ENCODE results near the gene MRPL41. TPM values are rescaled to one million over a fixed set of nuclear protein-coding genes. Genes with fewer than 3 reads are reported as not detected.
A peak's percentile ranks its signal among the peaks of the same experiment; 100 is the strongest.

The MRPL41 gene
- total RNA-seq, 4 donors from 2014 or later, result 44.1 to 70.0 (median 55.3) TPM

- no peaks in the 10 kb centered on the region for H3K9me3 ChIP-seq
- 82% methylated on average over 13 of the region's 14 CpGs for WGBS
- DNase-seq (ENCODE audit: low spot score in 2 of 2), result no peak
- H3K4me1 ChIP-seq, result peaks cover 11% of the 10 kb centered on the region
- no peak overlapping the region for H3K4me3 ChIP-seq
- no peak for TF ChIP-seq POLR2A (IDR thresholded peaks at IDR 0.05)
- TF ChIP-seq EP300 (IDR thresholded peaks at IDR 0.05), result no peak
- no peak for TF ChIP-seq POLR2AphosphoS5 (IDR thresholded peaks at IDR 0.05)
- TF ChIP-seq, protein P1, sequence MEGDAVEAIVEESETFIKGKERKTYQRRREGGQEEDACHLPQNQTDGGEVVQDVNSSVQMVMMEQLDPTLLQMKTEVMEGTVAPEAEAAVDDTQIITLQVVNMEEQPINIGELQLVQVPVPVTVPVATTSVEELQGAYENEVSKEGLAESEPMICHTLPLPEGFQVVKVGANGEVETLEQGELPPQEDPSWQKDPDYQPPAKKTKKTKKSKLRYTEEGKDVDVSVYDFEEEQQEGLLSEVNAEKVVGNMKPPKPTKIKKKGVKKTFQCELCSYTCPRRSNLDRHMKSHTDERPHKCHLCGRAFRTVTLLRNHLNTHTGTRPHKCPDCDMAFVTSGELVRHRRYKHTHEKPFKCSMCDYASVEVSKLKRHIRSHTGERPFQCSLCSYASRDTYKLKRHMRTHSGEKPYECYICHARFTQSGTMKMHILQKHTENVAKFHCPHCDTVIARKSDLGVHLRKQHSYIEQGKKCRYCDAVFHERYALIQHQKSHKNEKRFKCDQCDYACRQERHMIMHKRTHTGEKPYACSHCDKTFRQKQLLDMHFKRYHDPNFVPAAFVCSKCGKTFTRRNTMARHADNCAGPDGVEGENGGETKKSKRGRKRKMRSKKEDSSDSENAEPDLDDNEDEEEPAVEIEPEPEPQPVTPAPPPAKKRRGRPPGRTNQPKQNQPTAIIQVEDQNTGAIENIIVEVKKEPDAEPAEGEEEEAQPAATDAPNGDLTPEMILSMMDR (IDR thresholded peaks at IDR 0.05), result no peak
- peaks cover 67% of the 10 kb centered on the region for H3K36me3 ChIP-seq
- H3K27me3 ChIP-seq, result no peaks in the 10 kb centered on the region
- no peak overlapping the region for H3K27ac ChIP-seq
These were observed 31.7 kb downstream of the MRPL41 start for GRCh38 chr9:137583347-137583746.

GRCh38 chr9:137583957-137584356 is 32.3 kb downstream of the MRPL41 start:
- Histone ChIP-seq H3K36me3 (peaks cover 69% of the 10 kb centered on the region), H3K27me3 (no peaks in the 10 kb centered on the region), H3K4me3 (no peak overlapping the region), H3K4me1 (peaks cover 17% of the 10 kb centered on the region), H3K27ac (no peak overlapping the region), H3K9me3 (no peaks in the 10 kb centered on the region)
- no CpG with 5 or more reads among the region's 8 CpGs for WGBS
- TF ChIP-seq POLR2A (IDR thresholded peaks at IDR 0.05), result no peak
- no peak for TF ChIP-seq POLR2AphosphoS5 (IDR thresholded peaks at IDR 0.05)
- TF ChIP-seq EP300 (IDR thresholded peaks at IDR 0.05), result no peak
- TF ChIP-seq, protein P1 (IDR thresholded peaks at IDR 0.05), result no peak
- DNase-seq (ENCODE audit: low spot score in 2 of 2), result no peak

DNA sequence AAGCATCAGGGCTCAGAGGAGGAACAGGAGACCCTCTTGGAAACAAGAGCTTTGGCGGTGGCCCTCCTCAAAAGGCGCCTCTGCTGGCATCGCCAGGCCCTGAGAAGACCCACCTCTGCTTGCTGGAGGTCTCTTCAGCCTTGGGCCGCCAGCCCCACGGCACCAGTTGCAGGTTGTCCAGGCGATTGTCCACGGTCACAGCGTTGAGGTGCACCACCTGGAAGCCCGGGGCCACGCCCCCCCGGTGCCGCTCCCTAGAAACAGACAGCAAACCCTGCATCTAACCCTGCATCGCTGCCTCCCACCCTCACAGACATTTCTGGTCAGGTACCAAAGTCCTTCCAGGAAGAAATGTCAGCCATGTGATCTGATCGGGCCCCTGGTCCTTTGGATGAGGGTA is 35.2 kb downstream of the MRPL41 start:
- Histone ChIP-seq H3K27me3 (no peaks in the 10 kb centered on the region), H3K36me3 (peaks cover 61% of the 10 kb centered on the region), H3K4me1 (peaks cover 31% of the 10 kb centered on the region), H3K4me3 (no peak overlapping the region), H3K9me3 (no peaks in the 10 kb centered on the region), H3K27ac (no peak overlapping the region)
- WGBS, result 99% methylated on average over 9 of the region's 14 CpGs
- no peak for TF ChIP-seq POLR2AphosphoS5 (IDR thresholded peaks at IDR 0.05)
- no peak for TF ChIP-seq POLR2A (IDR thresholded peaks at IDR 0.05)
- no peak for TF ChIP-seq EP300 (IDR thresholded peaks at IDR 0.05)
- TF ChIP-seq, protein P1 (IDR thresholded peaks at IDR 0.05), result no peak
- DNase-seq (ENCODE audit: low spot score in 2 of 2), result no peak

- no peak overlapping the region for H3K27ac ChIP-seq
- no peaks in the 10 kb centered on the region for H3K27me3 ChIP-seq
- TF ChIP-seq POLR2AphosphoS5 (IDR thresholded peaks at IDR 0.05), result no peak
- TF ChIP-seq, protein P1 (IDR thresholded peaks at IDR 0.05), result no peak
- TF ChIP-seq EP300 (IDR thresholded peaks at IDR 0.05), result no peak
- TF ChIP-seq POLR2A (IDR thresholded peaks at IDR 0.05), result no peak
- peaks cover 47% of the 10 kb centered on the region for H3K36me3 ChIP-seq
- H3K4me1 ChIP-seq, result peaks cover 31% of the 10 kb centered on the region
- H3K4me3 ChIP-seq, result no peak overlapping the region
- no peaks in the 10 kb centered on the region for H3K9me3 ChIP-seq
- 96% methylated on average over 13 of the region's 13 CpGs for WGBS
- no peak for DNase-seq (ENCODE audit: low spot score in 2 of 2)
These were observed 36.6 kb downstream of the MRPL41 start for GRCh38 chr9:137588311-137588710.

DNA sequence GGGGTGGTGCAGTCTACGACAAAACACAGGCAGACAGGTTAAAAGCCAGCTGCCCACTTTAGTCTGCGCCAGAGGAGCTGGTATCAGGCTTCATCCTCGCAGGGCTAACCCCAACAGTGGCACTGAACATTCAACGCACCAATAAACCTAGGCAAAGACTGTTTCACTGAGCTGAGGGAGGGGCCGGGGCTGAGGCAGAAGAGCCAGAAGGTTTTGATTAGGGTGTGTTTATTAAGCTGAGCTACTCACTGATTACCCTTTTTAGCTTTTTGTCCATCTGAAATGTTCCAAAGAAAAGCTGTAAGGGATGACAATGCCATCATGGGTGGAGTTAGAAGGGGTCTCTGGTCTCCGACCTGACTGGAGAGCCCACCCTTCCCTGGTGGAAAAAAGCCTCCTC is 37.2 kb downstream of the MRPL41 start:
- Histone ChIP-seq H3K36me3 (peaks cover 42% of the 10 kb centered on the region), H3K4me1 (peaks cover 31% of the 10 kb centered on the region), H3K9me3 (no peaks in the 10 kb centered on the region), H3K27me3 (no peaks in the 10 kb centered on the region), H3K4me3 (peak overlapping the region; percentile 86), H3K27ac (no peak overlapping the region)
- TF ChIP-seq EP300 (IDR thresholded peaks at IDR 0.05), result no peak
- TF ChIP-seq POLR2AphosphoS5 (IDR thresholded peaks at IDR 0.05), result no peak
- TF ChIP-seq, protein P1 (IDR thresholded peaks at IDR 0.05), result no peak
- TF ChIP-seq POLR2A (IDR thresholded peaks at IDR 0.05), result no peak
- WGBS, result 71% methylated on average over 6 of the region's 6 CpGs
- no peak for DNase-seq (ENCODE audit: low spot score in 2 of 2)

All from suprapubic skin (tissue), 4 donors.